Common myeloid progenitor, CD34-positive (primary cell): ENCODE data around the gene DIAPH3.
"Not testable (repeated sequence)": the region's sequence is repeated elsewhere in the genome, so short reads cannot be mapped to it uniquely, and the experiment has no call there.

Experiments
- CTCF ChIA-PET: fragments of 350-600 bp; sonication (Branson Sonifier 250); formaldehyde crosslinking; loops from one replicate; lab custom pipeline; 2021; ENCODE audit warnings: antibody characterized with exemption; lab: Charles Lee
- POLR2A ChIA-PET: fragments of 350-600 bp; sonication (Branson Sonifier 250); formaldehyde crosslinking; loops from one replicate; lab custom pipeline; 2021; ENCODE audit warnings: antibody characterized with exemption; lab: Charles Lee
- DNase-seq, 3 donors: peaks; one replicate each; pipeline versions ENCODE4 v3.0.0 to v3.0.0-alpha.2; 2013
- H3K27ac ChIP-seq, 2 experiments: 1 replicate in 1 of 2; 2 replicates in 1 of 2; pipeline ENCODE4 v1.7.0; 2013; ENCODE audit warnings: inconsistent platforms in 2 of 2, low read length in 2 of 2, mild to moderate bottlenecking in 2 of 2, low read depth in 1 of 2, moderate library complexity in 1 of 2; ENCODE audit not compliant: severe bottlenecking in 2 of 2, insufficient read depth in 1 of 2, poor library complexity in 1 of 2
- H3K27me3 ChIP-seq, 5 experiments: replicated peaks in 2 of 5; 1 replicate in 3 of 5; 2 replicates in 2 of 5; pipeline versions ENCODE4 v1.6.1 to v1.7.0; 2013; ENCODE audit warnings: low read length in 4 of 5, mild to moderate bottlenecking in 2 of 5, moderate library complexity in 2 of 5, inconsistent platforms in 1 of 5; ENCODE audit not compliant: insufficient read depth in 5 of 5, control insufficient read depth in 4 of 5
- H3K36me3 ChIP-seq, 4 experiments: 1 replicate in 2 of 4; 2 replicates in 2 of 4; pipeline versions ENCODE4 v1.6.1 to v1.7.0; 2013; ENCODE audit warnings: low read length in 3 of 4, control low read depth in 1 of 4, mild to moderate bottlenecking in 1 of 4; ENCODE audit not compliant: control insufficient read depth in 4 of 4, insufficient read depth in 4 of 4
- H3K4me1 ChIP-seq, 4 experiments: 1 replicate in 3 of 4; 2 replicates in 1 of 4; pipeline versions ENCODE4 v1.6.1 to v1.7.1; 2013; ENCODE audit warnings: low read length in 3 of 4, mild to moderate bottlenecking in 3 of 4, control low read depth in 1 of 4, inconsistent platforms in 1 of 4, moderate library complexity in 1 of 4; ENCODE audit not compliant: control insufficient read depth in 4 of 4, insufficient read depth in 4 of 4; ENCODE audit errors: control extremely low read depth in 1 of 4
- H3K4me3 ChIP-seq, 7 experiments: 1 replicate in 4 of 7; 2 replicates in 3 of 7; pipeline versions ENCODE4 v1.5.1 to v1.7.0; 2013; ENCODE audit warnings: mild to moderate bottlenecking in 7 of 7, low read length in 6 of 7, moderate library complexity in 6 of 7, inconsistent platforms in 2 of 7, low read depth in 2 of 7, control low read depth in 1 of 7; ENCODE audit not compliant: insufficient read depth in 4 of 7, control insufficient read depth in 1 of 7; ENCODE audit errors: extremely low read depth in 1 of 7
- H3K9me3 ChIP-seq, 5 experiments: 1 replicate in 4 of 5; 2 replicates in 1 of 5; pipeline versions ENCODE4 v1.6.1 to v1.7.1; 2013; ENCODE audit warnings: low read length in 4 of 5, mild to moderate bottlenecking in 2 of 5, inconsistent platforms in 1 of 5, low read depth in 1 of 5, moderate library complexity in 1 of 5; ENCODE audit not compliant: control insufficient read depth in 4 of 5, insufficient read depth in 2 of 5; ENCODE audit errors: control extremely low read depth in 1 of 5
- WGBS: methylation state at CpG from one replicate; pipeline ENCODE4 v1.1.5; 2013; ENCODE audit not compliant: insufficient coverage; 5-methylcytosine and 5-hydroxymethylcytosine counted together

The DIAPH3 gene

GRCh38 chr13:60099631-60100420 lies 63.9 kb downstream of the DIAPH3 start:
- no peak overlapping the region for H3K27ac ChIP-seq
- peaks cover 0 to 3% (median 0%) of the 10 kb centered on the region in 5 experiments for H3K9me3 ChIP-seq
- no peak for DNase-seq
- no peaks in the 10 kb centered on the region for H3K27me3 ChIP-seq
- no peak overlapping the region for H3K4me3 ChIP-seq
- ChIA-PET CTCF (no interaction called here), POLR2A (no interaction called here)
- peaks cover 0 to 3% (median 0%) of the 10 kb centered on the region in 4 experiments for H3K36me3 ChIP-seq
- H3K4me1 ChIP-seq, result no peaks in the 10 kb centered on the region
- 100% methylated on average over 3 of the region's 4 CpGs for WGBS

DNA sequence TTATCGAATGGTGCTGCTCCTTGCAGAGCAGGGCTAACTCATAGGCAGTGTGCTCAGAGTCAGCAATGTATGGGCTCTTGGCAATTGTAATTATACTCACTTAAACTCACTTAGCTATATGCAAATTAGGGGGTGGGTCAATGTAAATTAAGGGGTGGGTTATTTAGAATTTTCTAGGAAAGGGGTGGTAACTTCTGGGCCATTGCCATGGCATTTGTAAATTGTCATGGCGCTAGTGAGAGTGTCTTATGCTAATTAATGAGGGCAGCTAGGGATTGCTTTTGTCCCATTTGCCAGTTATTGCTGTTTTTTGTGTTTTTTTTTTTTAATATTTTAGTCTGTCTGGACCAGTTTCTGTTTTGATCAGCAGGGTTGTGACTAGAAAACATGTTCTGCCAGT lies 68.4 kb downstream of the DIAPH3 start:
- Histone ChIP-seq H3K36me3 (peaks cover 0 to 6% (median 4%) of the 10 kb centered on the region in 4 experiments), H3K4me3 (no peak overlapping the region), H3K27me3 (no peaks in the 10 kb centered on the region), H3K9me3 (peaks cover 0 to 3% (median 0%) of the 10 kb centered on the region in 5 experiments), H3K27ac (no peak overlapping the region), H3K4me1 (no peaks in the 10 kb centered on the region)
- no peak for DNase-seq
- ChIA-PET POLR2A (no interaction called here), CTCF (no interaction called here)
- 100% methylated on average over 2 of the region's 2 CpGs for WGBS

DNA sequence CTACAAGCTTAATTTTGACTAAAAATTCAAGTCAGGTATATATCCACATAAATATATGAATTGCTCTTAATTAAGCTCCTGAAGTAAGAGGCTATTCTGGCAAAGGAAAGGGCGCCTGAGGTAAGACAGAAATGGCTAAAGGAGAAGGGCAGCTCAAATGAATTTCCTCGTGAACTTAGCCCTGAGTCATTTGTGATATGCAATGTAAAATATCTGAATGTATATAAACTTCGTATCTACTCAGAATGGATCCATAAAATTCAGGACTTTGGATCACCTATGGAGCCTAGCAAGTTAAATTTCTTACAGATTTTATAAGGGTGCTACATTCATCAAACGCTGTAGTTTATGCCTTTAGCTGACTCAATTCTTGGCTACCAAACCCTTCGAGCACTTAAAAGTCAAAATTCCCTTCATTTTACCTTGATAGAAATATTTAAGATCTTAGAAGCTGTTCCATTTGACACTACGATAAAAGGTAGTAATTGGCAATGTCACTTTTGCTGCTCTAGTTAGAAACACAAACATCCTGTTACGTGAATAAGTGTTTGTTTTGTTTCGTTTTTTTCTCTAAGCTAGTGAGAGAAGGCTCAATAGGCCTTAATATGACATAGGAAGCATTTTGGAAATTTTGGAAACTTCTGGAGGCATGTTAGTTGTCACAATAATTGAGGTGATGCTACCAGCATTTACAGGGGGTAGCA lies 69.2 kb downstream of the DIAPH3 start:
- H3K4me3 ChIP-seq, result no peak overlapping the region
- no peak for DNase-seq
- no peaks in the 10 kb centered on the region for H3K4me1 ChIP-seq
- H3K9me3 ChIP-seq, result peaks cover 0 to 3% (median 0%) of the 10 kb centered on the region in 5 experiments
- 100% methylated on average over 4 of the region's 8 CpGs for WGBS
- ChIA-PET POLR2A (no interaction called here), CTCF (no interaction called here)
- no peaks in the 10 kb centered on the region for H3K27me3 ChIP-seq
- no peak overlapping the region for H3K27ac ChIP-seq
- peaks cover 0 to 6% (median 4%) of the 10 kb centered on the region in 4 experiments for H3K36me3 ChIP-seq

DNA sequence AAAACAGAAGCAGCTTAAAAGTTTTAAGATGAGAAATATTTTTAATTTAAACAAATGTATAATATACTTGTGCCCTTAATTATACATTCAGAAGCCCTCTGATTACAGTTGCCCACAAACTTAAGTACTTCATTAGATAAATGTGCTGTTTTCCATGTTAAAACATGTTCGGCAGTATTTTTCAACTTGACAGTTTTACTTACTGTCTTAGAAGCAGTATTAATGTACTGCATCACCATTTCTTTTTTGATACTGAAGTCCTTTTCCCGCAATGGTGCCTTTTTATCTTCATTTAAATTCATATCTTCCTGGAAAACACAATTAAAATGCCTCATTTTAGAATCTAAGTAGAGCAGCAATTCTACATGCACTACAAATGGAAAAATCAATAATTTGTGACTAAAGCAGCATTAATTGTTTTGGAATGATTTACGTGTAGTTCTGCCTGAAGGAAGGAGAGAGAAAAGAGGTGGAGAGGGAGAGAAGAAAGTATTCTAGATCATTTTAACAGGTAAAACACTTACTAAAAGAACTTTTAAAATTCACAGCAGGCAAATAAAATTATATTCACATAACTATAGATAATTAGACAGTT lies 70.2 kb downstream of the DIAPH3 start:
- ChIA-PET POLR2A (no interaction called here), CTCF (no interaction called here)
- peaks cover 0 to 3% (median 0%) of the 10 kb centered on the region in 5 experiments for H3K9me3 ChIP-seq
- H3K27me3 ChIP-seq, result no peaks in the 10 kb centered on the region
- no peaks in the 10 kb centered on the region for H3K4me1 ChIP-seq
- DNase-seq, result no peak
- no peak overlapping the region for H3K4me3 ChIP-seq
- peaks cover 0 to 6% (median 5%) of the 10 kb centered on the region in 4 experiments for H3K36me3 ChIP-seq
- no peak overlapping the region for H3K27ac ChIP-seq
- 100% methylated on average over 2 of the region's 3 CpGs for WGBS

DNA sequence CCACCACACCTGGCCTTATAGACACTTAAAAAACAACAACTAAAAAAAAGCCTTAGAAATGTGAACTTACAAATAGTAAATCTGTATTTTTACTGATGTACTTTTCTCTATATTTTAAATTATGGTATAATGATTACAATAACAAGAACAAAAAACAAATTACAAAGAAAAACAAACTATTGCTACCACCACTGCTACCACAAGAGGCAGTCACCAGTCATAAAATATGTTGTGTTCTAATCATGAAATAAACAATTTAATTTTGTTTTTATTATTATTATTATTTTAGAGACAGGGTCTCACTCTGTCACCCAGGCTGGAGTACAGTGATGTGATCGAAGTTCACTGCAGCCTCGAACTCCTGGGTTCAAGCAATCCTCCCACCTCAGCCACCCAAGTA lies 72.2 kb downstream of the DIAPH3 start:
- ChIA-PET POLR2A (no interaction called here), CTCF (no interaction called here)
- Histone ChIP-seq H3K4me1 (no peaks in the 10 kb centered on the region), H3K4me3 (no peak overlapping the region), H3K9me3 (peaks cover 0 to 2% (median 0%) of the 10 kb centered on the region in 5 experiments), H3K36me3 (peaks cover 0 to 6% (median 5%) of the 10 kb centered on the region in 4 experiments), H3K27me3 (no peaks in the 10 kb centered on the region), H3K27ac (no peak overlapping the region)
- WGBS, result 85% methylated on average over 2 of the region's 2 CpGs
- no peak for DNase-seq

DNA sequence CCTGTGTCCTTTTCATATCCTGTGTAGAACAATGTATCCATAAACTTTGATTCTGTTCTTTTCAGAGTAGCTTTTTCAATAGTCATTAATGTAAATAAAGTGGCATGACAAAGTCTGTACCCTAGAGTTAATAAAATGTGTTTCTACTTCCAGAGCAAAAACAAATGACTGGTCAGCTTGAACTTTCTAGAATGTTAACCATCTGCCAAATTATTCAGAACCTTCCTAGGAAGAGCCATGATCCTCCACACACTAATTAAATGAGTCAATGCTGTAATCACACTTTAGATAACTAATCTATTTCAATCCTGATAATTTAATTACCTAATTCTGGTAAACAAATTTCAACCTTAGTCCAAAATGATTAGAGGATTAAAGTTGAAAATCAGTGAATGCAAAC lies 73.2 kb downstream of the DIAPH3 start:
- ChIA-PET POLR2A (no interaction called here), CTCF (no interaction called here)
- Histone ChIP-seq H3K4me3 (no peak overlapping the region), H3K27me3 (no peaks in the 10 kb centered on the region), H3K27ac (no peak overlapping the region), H3K36me3 (peaks cover 0 to 6% (median 5%) of the 10 kb centered on the region in 4 experiments), H3K4me1 (no peaks in the 10 kb centered on the region), H3K9me3 (peaks cover 0 to 2% (median 0%) of the 10 kb centered on the region in 5 experiments)
- DNase-seq, result no peak

GRCh38 chr13:60083780-60084179 lies 79.9 kb downstream of the DIAPH3 start:
- WGBS, result no CpG with 5 or more reads among the region's 2 CpGs
- H3K36me3 ChIP-seq, DNase-seq, H3K27ac ChIP-seq, CTCF ChIA-PET, POLR2A ChIA-PET, H3K27me3 ChIP-seq, H3K4me1 ChIP-seq, H3K9me3 ChIP-seq, H3K4me3 ChIP-seq: not testable (repeated sequence)
